HepG2 (cell line): ENCODE data around the gene MTHFD1L. TPM values are rescaled to one million over a fixed set of nuclear protein-coding genes. Genes with fewer than 3 reads are reported as not detected.

Source experiments
- KDM6A ChIP-seq: IDR thresholded peaks from 2 replicates; pipeline ENCODE4 v1.6.1; 2016; ENCODE audit warnings: low read depth
- KLF15 ChIP-seq: sonication (generic); formaldehyde crosslinking; IDR thresholded peaks from 2 replicates; pipeline ENCODE4 v1.8.1; 2023; ENCODE audit warnings: borderline replicate concordance, mild to moderate bottlenecking, inconsistent platforms, missing genetic modification reagents, mixed read lengths
- NR2C2 ChIP-seq: sonication (generic); formaldehyde crosslinking; IDR thresholded peaks from 2 replicates; pipeline ENCODE4 v1.4.0; 2020; ENCODE audit warnings: missing genetic modification reagents, mild to moderate bottlenecking, moderate library complexity, borderline replicate concordance
- ZKSCAN8 ChIP-seq: IDR thresholded peaks from 2 replicates; pipeline ENCODE4 v1.6.1; 2016; ENCODE audit warnings: borderline replicate concordance, missing genetic modification reagents, missing compliant biosample characterization
- ZNF629 ChIP-seq: sonication (generic); formaldehyde crosslinking; conservative IDR thresholded peaks from 2 replicates; pipeline ENCODE4 v1.5.0; 2020; ENCODE audit warnings: missing genetic modification reagents
- polyA plus RNA-seq, 8 experiments: library from polyadenylated mRNA; depleted of rRNA in 3 of 8; stranded (reverse) in 7 of 8; unstranded in 1 of 8; fragments of >200 nt; fragmentation: Illumina TruSeq in 4 of 8; extraction: Trizol in 4 of 8; gene quantifications; 2 replicates each; pipeline versions ENCODE4 v1.2.1 to v1.2.3, GENCODE V29; 2011 to 2016; ENCODE audit warnings: low read depth in 4 of 8, missing spikeins in 1 of 8, mixed read lengths in 1 of 8; ENCODE audit not compliant: insufficient read depth in 1 of 8
- total RNA-seq, 5 experiments: library from RNA; depleted of rRNA; stranded (reverse); fragments of >200 nt; fragmentation: Illumina TruSeq; extraction: Trizol; gene quantifications; 2 replicates each; pipeline ENCODE4 v1.2.3, GENCODE V29; 2016; ENCODE audit warnings: low read depth in 1 of 5
- TF ChIP-seq, protein P1 (sequence below): sonication (generic); formaldehyde crosslinking; IDR thresholded peaks from one replicate; pipeline ENCODE4 v1.5.1; 2020; ENCODE audit warnings: mild to moderate bottlenecking, missing genetic modification reagents; ENCODE audit errors: not compliant biosample characterization
- TF ChIP-seq, protein P2 (sequence below): sonication (generic); formaldehyde crosslinking; IDR thresholded peaks from 2 replicates; pipeline ENCODE4 v1.5.0; 2020; ENCODE audit warnings: mild to moderate bottlenecking, missing genetic modification reagents, borderline replicate concordance
- TF ChIP-seq, protein P3 (sequence below): sonication (generic); formaldehyde crosslinking; IDR thresholded peaks from 2 replicates; pipeline ENCODE4 v1.4.0; 2020; ENCODE audit warnings: missing genetic modification reagents, borderline replicate concordance
- TF ChIP-seq, protein P4 (sequence below): sonication (generic); formaldehyde crosslinking; IDR thresholded peaks from 2 replicates; pipeline ENCODE4 v1.4.0; 2020; ENCODE audit warnings: missing genetic modification reagents
- TF ChIP-seq, protein P5 (sequence below): sonication (generic); formaldehyde crosslinking; IDR thresholded peaks from 2 replicates; pipeline ENCODE4 v1.4.0; 2020; ENCODE audit warnings: missing genetic modification reagents, low read depth, mild to moderate bottlenecking, borderline replicate concordance

MTHFD1L gene
- total and polyA plus RNA-seq, 2 of the 13 experiments (the other 11 are each of a cell fraction or from before 2014, with no cell fraction given) = 24.0 to 39.6 TPM

DNA sequence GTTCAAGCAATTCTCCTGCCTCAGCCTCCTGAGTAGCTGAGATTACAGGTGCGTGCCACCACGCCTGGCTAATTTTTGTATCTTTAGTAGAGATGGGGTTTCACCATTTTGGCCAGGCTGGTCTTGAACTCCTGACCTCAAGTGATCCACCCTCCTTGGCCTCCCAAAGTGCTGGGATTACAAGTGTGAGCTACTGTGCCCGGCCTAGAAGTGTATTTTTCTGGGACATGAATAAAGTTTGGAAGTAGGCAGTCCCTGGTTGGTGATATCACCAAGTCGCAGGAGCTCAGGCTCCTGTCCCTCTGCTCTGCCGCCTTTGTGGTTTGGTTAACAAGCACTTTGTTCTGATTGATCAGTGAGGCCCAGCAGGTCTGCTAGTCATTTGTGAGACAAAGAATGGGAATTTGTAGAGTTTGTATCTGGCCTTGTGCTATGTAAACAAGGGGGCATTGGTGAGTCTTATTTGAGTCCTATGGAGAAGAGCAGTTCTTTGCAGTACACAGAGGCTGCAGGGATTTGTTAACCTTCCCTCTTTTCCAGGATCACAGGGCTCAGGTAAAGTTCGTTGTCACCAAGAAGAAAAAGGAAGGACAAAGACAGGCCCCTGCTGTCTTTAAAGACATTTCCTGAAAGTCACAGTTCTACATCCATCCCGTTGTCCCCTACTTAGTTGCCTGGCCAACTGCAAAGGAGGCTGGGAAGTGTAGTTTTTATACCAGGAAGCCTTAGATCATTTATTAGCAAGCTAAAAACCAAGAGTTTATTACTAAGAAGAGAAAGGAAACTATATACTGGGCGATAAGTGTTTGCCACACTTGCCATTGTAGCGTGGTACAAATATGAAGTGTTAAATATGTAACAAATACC, 13.1 kb downstream of the MTHFD1L start (continued):
- TF ChIP-seq, protein P1, sequence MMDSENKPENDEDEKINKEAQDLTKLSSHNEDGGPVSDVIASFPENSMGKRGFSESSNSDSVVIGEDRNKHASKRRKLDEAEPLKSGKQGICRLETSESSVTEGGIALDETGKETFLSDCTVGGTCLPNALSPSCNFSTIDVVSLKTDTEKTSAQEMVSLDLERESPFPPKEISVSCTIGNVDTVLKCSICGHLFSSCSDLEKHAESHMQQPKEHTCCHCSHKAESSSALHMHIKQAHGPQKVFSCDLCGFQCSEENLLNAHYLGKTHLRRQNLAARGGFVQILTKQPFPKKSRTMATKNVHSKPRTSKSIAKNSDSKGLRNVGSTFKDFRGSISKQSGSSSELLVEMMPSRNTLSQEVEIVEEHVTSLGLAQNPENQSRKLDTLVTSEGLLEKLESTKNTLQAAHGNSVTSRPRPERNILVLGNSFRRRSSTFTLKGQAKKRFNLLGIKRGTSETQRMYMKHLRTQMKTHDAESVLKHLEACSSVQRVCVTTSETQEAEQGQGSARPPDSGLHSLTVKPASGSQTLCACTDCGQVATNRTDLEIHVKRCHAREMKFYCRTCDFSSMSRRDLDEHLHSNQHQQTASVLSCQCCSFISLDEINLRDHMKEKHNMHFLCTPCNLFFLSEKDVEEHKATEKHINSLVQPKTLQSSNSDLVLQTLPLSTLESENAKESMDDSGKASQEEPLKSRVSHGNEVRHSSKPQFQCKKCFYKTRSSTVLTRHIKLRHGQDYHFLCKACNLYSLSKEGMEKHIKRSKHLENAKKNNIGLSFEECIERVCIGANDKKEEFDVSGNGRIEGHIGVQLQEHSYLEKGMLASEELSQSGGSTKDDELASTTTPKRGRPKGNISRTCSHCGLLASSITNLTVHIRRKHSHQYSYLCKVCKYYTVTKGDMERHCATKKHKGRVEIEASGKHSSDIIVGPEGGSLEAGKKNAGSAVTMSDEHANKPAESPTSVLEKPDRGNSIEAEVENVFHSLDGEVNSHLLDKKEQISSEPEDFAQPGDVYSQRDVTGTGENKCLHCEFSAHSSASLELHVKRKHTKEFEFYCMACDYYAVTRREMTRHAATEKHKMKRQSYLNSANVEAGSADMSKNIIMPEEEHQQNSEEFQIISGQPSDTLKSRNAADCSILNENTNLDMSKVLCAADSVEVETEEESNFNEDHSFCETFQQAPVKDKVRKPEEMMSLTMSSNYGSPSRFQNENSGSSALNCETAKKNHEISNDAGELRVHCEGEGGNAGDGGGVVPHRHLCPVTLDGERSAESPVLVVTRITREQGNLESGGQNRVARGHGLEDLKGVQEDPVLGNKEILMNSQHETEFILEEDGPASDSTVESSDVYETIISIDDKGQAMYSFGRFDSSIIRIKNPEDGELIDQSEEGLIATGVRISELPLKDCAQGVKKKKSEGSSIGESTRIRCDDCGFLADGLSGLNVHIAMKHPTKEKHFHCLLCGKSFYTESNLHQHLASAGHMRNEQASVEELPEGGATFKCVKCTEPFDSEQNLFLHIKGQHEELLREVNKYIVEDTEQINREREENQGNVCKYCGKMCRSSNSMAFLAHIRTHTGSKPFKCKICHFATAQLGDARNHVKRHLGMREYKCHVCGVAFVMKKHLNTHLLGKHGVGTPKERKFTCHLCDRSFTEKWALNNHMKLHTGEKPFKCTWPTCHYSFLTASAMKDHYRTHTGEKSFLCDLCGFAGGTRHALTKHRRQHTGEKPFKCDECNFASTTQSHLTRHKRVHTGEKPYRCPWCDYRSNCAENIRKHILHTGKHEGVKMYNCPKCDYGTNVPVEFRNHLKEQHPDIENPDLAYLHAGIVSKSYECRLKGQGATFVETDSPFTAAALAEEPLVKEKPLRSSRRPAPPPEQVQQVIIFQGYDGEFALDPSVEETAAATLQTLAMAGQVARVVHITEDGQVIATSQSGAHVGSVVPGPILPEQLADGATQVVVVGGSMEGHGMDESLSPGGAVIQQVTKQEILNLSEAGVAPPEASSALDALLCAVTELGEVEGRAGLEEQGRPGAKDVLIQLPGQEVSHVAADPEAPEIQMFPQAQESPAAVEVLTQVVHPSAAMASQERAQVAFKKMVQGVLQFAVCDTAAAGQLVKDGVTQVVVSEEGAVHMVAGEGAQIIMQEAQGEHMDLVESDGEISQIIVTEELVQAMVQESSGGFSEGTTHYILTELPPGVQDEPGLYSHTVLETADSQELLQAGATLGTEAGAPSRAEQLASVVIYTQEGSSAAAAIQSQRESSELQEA (CRISPR knock-in tag) = peak; percentile 46
- TF ChIP-seq, protein P2, sequence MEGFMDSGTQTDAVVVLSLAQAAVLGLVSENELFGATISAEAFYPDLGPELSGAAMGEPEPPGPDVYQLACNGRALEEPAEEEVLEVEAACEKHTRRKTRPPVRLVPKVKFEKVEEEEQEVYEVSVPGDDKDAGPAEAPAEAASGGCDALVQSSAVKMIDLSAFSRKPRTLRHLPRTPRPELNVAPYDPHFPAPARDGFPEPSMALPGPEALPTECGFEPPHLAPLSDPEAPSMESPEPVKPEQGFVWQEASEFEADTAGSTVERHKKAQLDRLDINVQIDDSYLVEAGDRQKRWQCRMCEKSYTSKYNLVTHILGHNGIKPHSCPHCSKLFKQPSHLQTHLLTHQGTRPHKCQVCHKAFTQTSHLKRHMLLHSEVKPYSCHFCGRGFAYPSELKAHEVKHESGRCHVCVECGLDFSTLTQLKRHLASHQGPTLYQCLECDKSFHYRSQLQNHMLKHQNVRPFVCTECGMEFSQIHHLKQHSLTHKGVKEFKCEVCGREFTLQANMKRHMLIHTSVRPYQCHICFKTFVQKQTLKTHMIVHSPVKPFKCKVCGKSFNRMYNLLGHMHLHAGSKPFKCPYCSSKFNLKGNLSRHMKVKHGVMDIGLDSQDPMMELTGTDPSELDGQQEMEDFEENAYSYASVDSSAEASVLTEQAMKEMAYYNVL = peak; percentile 50; the same call in 1 of the 2 replicates
- TF ChIP-seq NR2C2 = no peak
- TF ChIP-seq, protein P3, sequence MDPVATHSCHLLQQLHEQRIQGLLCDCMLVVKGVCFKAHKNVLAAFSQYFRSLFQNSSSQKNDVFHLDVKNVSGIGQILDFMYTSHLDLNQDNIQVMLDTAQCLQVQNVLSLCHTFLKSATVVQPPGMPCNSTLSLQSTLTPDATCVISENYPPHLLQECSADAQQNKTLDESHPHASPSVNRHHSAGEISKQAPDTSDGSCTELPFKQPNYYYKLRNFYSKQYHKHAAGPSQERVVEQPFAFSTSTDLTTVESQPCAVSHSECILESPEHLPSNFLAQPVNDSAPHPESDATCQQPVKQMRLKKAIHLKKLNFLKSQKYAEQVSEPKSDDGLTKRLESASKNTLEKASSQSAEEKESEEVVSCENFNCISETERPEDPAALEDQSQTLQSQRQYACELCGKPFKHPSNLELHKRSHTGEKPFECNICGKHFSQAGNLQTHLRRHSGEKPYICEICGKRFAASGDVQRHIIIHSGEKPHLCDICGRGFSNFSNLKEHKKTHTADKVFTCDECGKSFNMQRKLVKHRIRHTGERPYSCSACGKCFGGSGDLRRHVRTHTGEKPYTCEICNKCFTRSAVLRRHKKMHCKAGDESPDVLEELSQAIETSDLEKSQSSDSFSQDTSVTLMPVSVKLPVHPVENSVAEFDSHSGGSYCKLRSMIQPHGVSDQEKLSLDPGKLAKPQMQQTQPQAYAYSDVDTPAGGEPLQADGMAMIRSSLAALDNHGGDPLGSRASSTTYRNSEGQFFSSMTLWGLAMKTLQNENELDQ = no peak
- TF ChIP-seq, protein P4, sequence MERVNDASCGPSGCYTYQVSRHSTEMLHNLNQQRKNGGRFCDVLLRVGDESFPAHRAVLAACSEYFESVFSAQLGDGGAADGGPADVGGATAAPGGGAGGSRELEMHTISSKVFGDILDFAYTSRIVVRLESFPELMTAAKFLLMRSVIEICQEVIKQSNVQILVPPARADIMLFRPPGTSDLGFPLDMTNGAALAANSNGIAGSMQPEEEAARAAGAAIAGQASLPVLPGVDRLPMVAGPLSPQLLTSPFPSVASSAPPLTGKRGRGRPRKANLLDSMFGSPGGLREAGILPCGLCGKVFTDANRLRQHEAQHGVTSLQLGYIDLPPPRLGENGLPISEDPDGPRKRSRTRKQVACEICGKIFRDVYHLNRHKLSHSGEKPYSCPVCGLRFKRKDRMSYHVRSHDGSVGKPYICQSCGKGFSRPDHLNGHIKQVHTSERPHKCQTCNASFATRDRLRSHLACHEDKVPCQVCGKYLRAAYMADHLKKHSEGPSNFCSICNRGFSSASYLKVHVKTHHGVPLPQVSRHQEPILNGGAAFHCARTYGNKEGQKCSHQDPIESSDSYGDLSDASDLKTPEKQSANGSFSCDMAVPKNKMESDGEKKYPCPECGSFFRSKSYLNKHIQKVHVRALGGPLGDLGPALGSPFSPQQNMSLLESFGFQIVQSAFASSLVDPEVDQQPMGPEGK = 0 out of 2 replicates have a peak, but pooled peaks have one; percentile 8
- peak; percentile 53; the same call in 1 of the 2 replicates for TF ChIP-seq ZNF629
- TF ChIP-seq KLF15 (CRISPR knock-in tag) = no peak
- TF ChIP-seq KDM6A (CRISPR knock-in tag) = peak; percentile 47; the same call in 1 of the 2 replicates
- TF ChIP-seq, protein P5, sequence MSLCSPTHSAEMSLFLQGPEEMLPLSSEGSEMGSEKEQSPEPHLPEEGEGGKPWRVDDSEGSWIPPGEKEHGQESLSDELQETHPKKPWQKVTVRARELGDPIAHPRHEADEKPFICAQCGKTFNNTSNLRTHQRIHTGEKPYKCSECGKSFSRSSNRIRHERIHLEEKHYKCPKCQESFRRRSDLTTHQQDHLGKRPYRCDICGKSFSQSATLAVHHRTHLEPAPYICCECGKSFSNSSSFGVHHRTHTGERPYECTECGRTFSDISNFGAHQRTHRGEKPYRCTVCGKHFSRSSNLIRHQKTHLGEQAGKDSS (CRISPR knock-in tag) = no peak; the same call in 1 of the 2 replicates
- no peak for TF ChIP-seq ZKSCAN8 (CRISPR knock-in tag)
